ENCODE measurements around the gene OTOP3.

- no peak for TF ChIP-seq CTCF (IDR thresholded peaks at IDR 0.05)
- no peak for TF ChIP-seq ZNF423 (CRISPR knock-in tag; IDR thresholded peaks at IDR 0.05)
- no peak for TF ChIP-seq JUN (CRISPR knock-in tag; IDR thresholded peaks at IDR 0.05)
Measured at GRCh38 chr17:74995847-74996246, 60.1 kb downstream of the OTOP3 start.
